Endodermal cell (in vitro differentiated cells): ENCODE measurements around the gene IQCE. TPM values are rescaled to one million over a fixed set of nuclear protein-coding genes. Genes with fewer than 3 reads are reported as not detected.

Experiments
- DNase-seq: peaks from one replicate; pipeline ENCODE4 v3.0.0-alpha.2; 2017
- H3K27ac ChIP-seq: 2 replicates; pipeline ENCODE4 v1.5.1; 2013; ENCODE audit warnings: mild to moderate bottlenecking, low read depth, low read length, moderate library complexity
- H3K27me3 ChIP-seq: 2 replicates; pipeline ENCODE4 v1.6.1; 2013; ENCODE audit warnings: mild to moderate bottlenecking, low read length, moderate library complexity; ENCODE audit not compliant: insufficient read depth, control insufficient read depth, poor library complexity, severe bottlenecking
- H3K36me3 ChIP-seq: 2 replicates; pipeline ENCODE4 v1.7.0; 2013; ENCODE audit warnings: mild to moderate bottlenecking, low read length, moderate library complexity; ENCODE audit not compliant: control insufficient read depth, insufficient read depth
- H3K4me1 ChIP-seq: one replicate; pipeline ENCODE4 v1.7.0; 2013; ENCODE audit warnings: low read length; ENCODE audit not compliant: control insufficient read depth, insufficient read depth
- H3K4me3 ChIP-seq: 2 replicates; pipeline ENCODE4 v1.5.1; 2013; ENCODE audit warnings: mild to moderate bottlenecking, low read length, moderate library complexity
- H3K9ac ChIP-seq: 2 replicates; pipeline ENCODE4 v1.6.1; 2013; ENCODE audit warnings: mild to moderate bottlenecking, low read length, moderate library complexity; ENCODE audit not compliant: poor library complexity, severe bottlenecking; ENCODE audit errors: extremely low read depth
- H3K9me3 ChIP-seq: 2 replicates; pipeline ENCODE4 v1.6.1; 2013; ENCODE audit warnings: mild to moderate bottlenecking, low read length, moderate library complexity; ENCODE audit not compliant: control insufficient read depth
- H3K27ac Mint-ChIP-seq: 2 replicates; pipeline ENCODE4 v1.8.0; 2020; ENCODE audit warnings: mixed read lengths
- H3K27me3 Mint-ChIP-seq: 2 replicates; pipeline ENCODE4 v1.8.0; 2021; ENCODE audit warnings: mild to moderate bottlenecking, mixed read lengths; ENCODE audit not compliant: insufficient read depth
- H3K36me3 Mint-ChIP-seq: 2 replicates; pipeline ENCODE4 v1.8.0; 2020; ENCODE audit warnings: low read depth, mixed read lengths
- H3K4me1 Mint-ChIP-seq: 2 replicates; pipeline ENCODE4 v1.8.0; 2020; ENCODE audit warnings: mixed read lengths
- H3K4me3 Mint-ChIP-seq: 2 replicates; pipeline ENCODE4 v1.8.0; 2020; ENCODE audit warnings: mild to moderate bottlenecking, moderate library complexity, mixed read lengths
- H3K9me3 Mint-ChIP-seq: 2 replicates; pipeline ENCODE4 v1.8.0; 2020; ENCODE audit warnings: mild to moderate bottlenecking, mixed read lengths
- WGBS, 2 experiments: methylation state at CpG; one replicate each; pipeline versions ENCODE4 v1.1.5 to v1.1.7; 2013; ENCODE audit warnings: missing lambda C conversion rate in 2 of 2, mixed read lengths in 1 of 2; ENCODE audit not compliant: insufficient coverage in 1 of 2, insufficient read length in 1 of 2; 5-methylcytosine and 5-hydroxymethylcytosine counted together
- total RNA-seq, 2 donors: library from RNA; stranded (reverse); fragmentation: NEBNext Ultra II Directional in 1 of 2; extraction: Animal tissue kit (Norgen Biotek cat#: 25700) in 1 of 2; gene quantifications; 2 replicates in 1 of 2; 3 replicates in 1 of 2; pipeline ENCODE4 v1.2.1, GENCODE V29; 2021
- TF ChIP-seq, protein P1 (sequence below): fragments of 200-600 bp; sonication (generic); conservative IDR thresholded peaks from 2 replicates; pipeline ENCODE4 v1.5.0; 2021; ENCODE audit warnings: antibody characterized with exemption, mild to moderate bottlenecking

IQCE gene
- total RNA-seq, 2 donors from 2014 or later, result 15.4 to 20.8 TPM

DNA sequence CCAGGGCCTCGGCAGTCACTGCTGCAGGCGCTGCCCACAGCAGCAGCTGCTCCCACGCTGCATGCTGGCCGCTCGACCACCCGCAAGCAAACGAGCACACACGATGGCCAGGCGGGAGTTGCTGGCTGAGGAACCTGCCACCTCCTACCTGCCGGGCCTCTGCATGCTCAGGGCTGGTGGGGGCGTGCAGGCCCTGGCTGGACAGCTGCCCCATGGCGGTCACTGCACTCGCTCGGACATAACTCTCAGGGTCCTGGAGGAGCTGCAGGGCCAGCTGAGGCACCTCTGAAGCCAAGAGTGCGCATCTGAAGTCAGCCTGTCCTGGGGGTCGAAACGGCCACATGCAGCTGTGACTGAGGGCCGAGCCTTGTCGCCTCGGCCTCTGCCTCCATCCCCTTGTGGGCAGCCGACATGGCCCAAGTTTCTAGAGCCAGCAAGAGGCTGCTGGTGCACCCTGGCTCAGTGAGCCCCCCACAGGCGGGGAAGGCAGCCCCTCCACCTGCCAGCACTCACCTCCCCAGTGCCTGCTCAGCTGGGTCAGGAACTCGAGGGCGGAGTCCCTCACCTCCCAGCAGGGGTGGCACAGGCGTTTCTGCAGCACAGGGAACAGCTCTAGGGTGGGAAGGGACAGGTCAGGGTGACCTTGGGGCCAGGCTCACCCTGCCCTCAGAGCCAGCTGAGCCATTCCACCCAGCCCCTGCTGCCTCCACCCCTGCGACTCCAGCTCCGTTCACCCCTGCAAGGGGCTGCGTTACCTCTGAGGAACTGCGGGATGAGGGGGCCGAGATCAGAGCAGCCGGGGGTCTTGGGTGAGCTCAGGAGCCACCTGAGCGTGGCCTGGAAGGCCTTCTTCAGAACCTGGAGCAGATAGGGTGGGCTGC, 19.5 kb upstream of the IQCE start:
- Histone ChIP-seq H3K9ac (no peak overlapping the region), H3K27ac (no peak overlapping the region), H3K4me1 (no peaks in the 10 kb centered on the region), H3K4me3 (no peak overlapping the region), H3K36me3 (peaks cover 4% of the 10 kb centered on the region), H3K27me3 (no peaks in the 10 kb centered on the region), H3K9me3 (no peaks in the 10 kb centered on the region)
- WGBS, 2 experiments, result 95 to 96% methylated on average over 20 to 32 of the region's 32 CpGs
- Mint-ChIP-seq H3K9me3 (peaks cover 8% of the 10 kb centered on the region), H3K27ac (no peak overlapping the region), H3K4me1 (no peaks in the 10 kb centered on the region), H3K27me3 (no peaks in the 10 kb centered on the region), H3K4me3 (no peak overlapping the region), H3K36me3 (peaks cover 32% of the 10 kb centered on the region)
- DNase-seq, result peak; percentile 40
- TF ChIP-seq, protein P1, sequence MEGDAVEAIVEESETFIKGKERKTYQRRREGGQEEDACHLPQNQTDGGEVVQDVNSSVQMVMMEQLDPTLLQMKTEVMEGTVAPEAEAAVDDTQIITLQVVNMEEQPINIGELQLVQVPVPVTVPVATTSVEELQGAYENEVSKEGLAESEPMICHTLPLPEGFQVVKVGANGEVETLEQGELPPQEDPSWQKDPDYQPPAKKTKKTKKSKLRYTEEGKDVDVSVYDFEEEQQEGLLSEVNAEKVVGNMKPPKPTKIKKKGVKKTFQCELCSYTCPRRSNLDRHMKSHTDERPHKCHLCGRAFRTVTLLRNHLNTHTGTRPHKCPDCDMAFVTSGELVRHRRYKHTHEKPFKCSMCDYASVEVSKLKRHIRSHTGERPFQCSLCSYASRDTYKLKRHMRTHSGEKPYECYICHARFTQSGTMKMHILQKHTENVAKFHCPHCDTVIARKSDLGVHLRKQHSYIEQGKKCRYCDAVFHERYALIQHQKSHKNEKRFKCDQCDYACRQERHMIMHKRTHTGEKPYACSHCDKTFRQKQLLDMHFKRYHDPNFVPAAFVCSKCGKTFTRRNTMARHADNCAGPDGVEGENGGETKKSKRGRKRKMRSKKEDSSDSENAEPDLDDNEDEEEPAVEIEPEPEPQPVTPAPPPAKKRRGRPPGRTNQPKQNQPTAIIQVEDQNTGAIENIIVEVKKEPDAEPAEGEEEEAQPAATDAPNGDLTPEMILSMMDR, result no peak

- WGBS, 2 experiments, result 91 to 97% methylated on average over 4 to 7 of the region's 7 CpGs
- TF ChIP-seq, protein P1, result no peak
- no peak for DNase-seq
- H3K4me3 ChIP-seq, result no peak overlapping the region
- no peaks in the 10 kb centered on the region for H3K4me1 ChIP-seq
- H3K27ac Mint-ChIP-seq, result no peak overlapping the region
- no peak overlapping the region for H3K4me3 Mint-ChIP-seq
- peaks cover 10% of the 10 kb centered on the region for H3K36me3 ChIP-seq
- peaks cover 37% of the 10 kb centered on the region for H3K36me3 Mint-ChIP-seq
- H3K9me3 Mint-ChIP-seq, result peaks cover 4% of the 10 kb centered on the region
- H3K4me1 Mint-ChIP-seq, result no peaks in the 10 kb centered on the region
- no peak overlapping the region for H3K9ac ChIP-seq
- H3K27ac ChIP-seq, result no peak overlapping the region
- no peaks in the 10 kb centered on the region for H3K27me3 ChIP-seq
- H3K9me3 ChIP-seq, result no peaks in the 10 kb centered on the region
- H3K27me3 Mint-ChIP-seq, result no peaks in the 10 kb centered on the region
Observed at GRCh38 chr7:2540133-2540532, 18.6 kb upstream of the IQCE start.

DNA sequence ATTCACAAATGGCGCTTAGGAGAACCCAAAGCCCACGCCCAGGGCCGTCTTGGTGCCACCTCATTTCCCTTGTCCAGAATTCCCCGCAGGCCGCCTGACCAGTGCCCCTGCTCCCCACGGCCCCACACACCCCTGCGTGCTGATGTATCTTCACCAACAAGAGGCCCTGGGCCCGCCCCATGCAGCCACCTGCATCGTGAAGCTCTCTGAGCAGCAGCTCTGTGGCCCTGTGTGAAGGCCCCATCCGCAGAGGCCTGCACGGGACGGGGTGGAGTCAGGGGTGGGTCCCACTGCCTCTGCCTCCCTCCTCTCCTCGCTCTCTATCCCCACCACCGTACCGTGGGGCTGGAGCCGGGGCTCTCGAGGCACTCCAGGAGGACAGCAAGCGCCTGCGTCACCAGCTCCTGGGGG, 18.1 kb upstream of the IQCE start:
- no peak overlapping the region for H3K4me3 ChIP-seq
- no peak overlapping the region for H3K27ac ChIP-seq
- H3K36me3 ChIP-seq, result peaks cover 10% of the 10 kb centered on the region
- no peak overlapping the region for H3K27ac Mint-ChIP-seq
- no peaks in the 10 kb centered on the region for H3K27me3 Mint-ChIP-seq
- H3K4me1 Mint-ChIP-seq, result no peaks in the 10 kb centered on the region
- peaks cover 38% of the 10 kb centered on the region for H3K36me3 Mint-ChIP-seq
- H3K9me3 Mint-ChIP-seq, result peaks cover 1% of the 10 kb centered on the region
- 90 to 95% methylated on average over 2 to 19 of the region's 19 CpGs for WGBS, 2 experiments
- no peak overlapping the region for H3K9ac ChIP-seq
- H3K4me1 ChIP-seq, result no peaks in the 10 kb centered on the region
- TF ChIP-seq, protein P1, result no peak
- no peaks in the 10 kb centered on the region for H3K9me3 ChIP-seq
- no peak overlapping the region for H3K4me3 Mint-ChIP-seq
- DNase-seq, result no peak
- H3K27me3 ChIP-seq, result no peaks in the 10 kb centered on the region
